Measurements from ENCODE around the gene USE1.

USE1 gene

GRCh38 chr19:17232258-17232657, 17.1 kb downstream of the USE1 start:
- H3K4me3 ChIP-seq (ENCODE audit: low read depth, low read length) = no peak overlapping the region
- no peak for DNase-seq (ENCODE audit: low read depth)

GRCh38 chr19:17234911-17235299, 19.7 kb downstream of the USE1 start:
- peak overlapping the region; percentile 61 for H3K4me3 ChIP-seq (ENCODE audit: low read depth, low read length)
- DNase-seq (ENCODE audit: low read depth) = no peak

- H3K4me3 ChIP-seq (ENCODE audit: low read depth, low read length) = peak overlapping the region; percentile 61
- no peak for DNase-seq (ENCODE audit: low read depth)
These were observed 20.3 kb downstream of the USE1 start for GRCh38 chr19:17235300-17235970.

GRCh38 chr19:17235971-17236777, 21.0 kb downstream of the USE1 start:
- DNase-seq (ENCODE audit: low read depth) = no peak
- H3K4me3 ChIP-seq (ENCODE audit: low read depth, low read length) = peak overlapping the region; percentile 61

GRCh38 chr19:17236811-17237543, 21.8 kb downstream of the USE1 start:
- DNase-seq (ENCODE audit: low read depth) = no peak
- no peak overlapping the region for H3K4me3 ChIP-seq (ENCODE audit: low read depth, low read length)

GRCh38 chr19:17237747-17238706, 22.9 kb downstream of the USE1 start:
- DNase-seq (ENCODE audit: low read depth) = no peak
- no peak overlapping the region for H3K4me3 ChIP-seq (ENCODE audit: low read depth, low read length)

- H3K4me3 ChIP-seq (ENCODE audit: low read depth, low read length) = no peak overlapping the region
- no peak for DNase-seq (ENCODE audit: low read depth)
These were observed 25.1 kb downstream of the USE1 start for GRCh38 chr19:17240062-17240752.

- H3K4me3 ChIP-seq (ENCODE audit: low read depth, low read length) = no peak overlapping the region
- no peak for DNase-seq (ENCODE audit: low read depth)
These were observed 25.8 kb downstream of the USE1 start for GRCh38 chr19:17240826-17241399.

GRCh38 chr19:17242431-17243208, 27.5 kb downstream of the USE1 start:
- H3K4me3 ChIP-seq (ENCODE audit: low read depth, low read length) = no peak overlapping the region
- DNase-seq (ENCODE audit: low read depth) = no peak

GRCh38 chr19:17243211-17243829, 28.2 kb downstream of the USE1 start:
- no peak for DNase-seq (ENCODE audit: low read depth)
- H3K4me3 ChIP-seq (ENCODE audit: low read depth, low read length) = peak overlapping the region; percentile 85

GRCh38 chr19:17243830-17244617, 28.9 kb downstream of the USE1 start:
- H3K4me3 ChIP-seq (ENCODE audit: low read depth, low read length) = peak overlapping the region; percentile 85
- DNase-seq (ENCODE audit: low read depth) = no peak

- H3K4me3 ChIP-seq (ENCODE audit: low read depth, low read length) = peak overlapping the region; percentile 85
- DNase-seq (ENCODE audit: low read depth) = no peak
These were observed 29.7 kb downstream of the USE1 start for GRCh38 chr19:17244618-17245534.

GRCh38 chr19:17245535-17245984, 30.4 kb downstream of the USE1 start, which contains the start of gene NR2F6:
Gene NR2F6, minus strand, starts transcription at chr19:17245919. Its CDS starts 699 bp downstream, at chr19:17245220.
- peak within 1 kb of the TSS; percentile 85 for H3K4me3 ChIP-seq (ENCODE audit: low read depth, low read length)
- DNase-seq (ENCODE audit: low read depth) = no peak

GRCh38 chr19:17246681-17247425, 31.7 kb downstream of the USE1 start:
- peak overlapping the region; percentile 48 for H3K4me3 ChIP-seq (ENCODE audit: low read depth, low read length)
- DNase-seq (ENCODE audit: low read depth) = no peak
